Mucosa of stomach (tissue), 1 donor: ENCODE results near the gene EPC1.

Source experiments
- H3K27me3 ChIP-seq: one replicate; pipeline ENCODE4 v1.7.0; 2013; ENCODE audit warnings: mild to moderate bottlenecking, low read length; ENCODE audit not compliant: control insufficient read depth, insufficient read depth
- H3K36me3 ChIP-seq: one replicate; pipeline ENCODE4 v1.7.0; 2013; ENCODE audit warnings: low read length; ENCODE audit not compliant: control insufficient read depth, insufficient read depth
- H3K4me1 ChIP-seq: one replicate; pipeline ENCODE4 v1.7.0; 2013; ENCODE audit warnings: mild to moderate bottlenecking, low read length; ENCODE audit not compliant: control insufficient read depth, insufficient read depth
- H3K4me3 ChIP-seq: one replicate; pipeline ENCODE4 v1.7.0; 2013; ENCODE audit warnings: low read length
- H3K9ac ChIP-seq: one replicate; pipeline ENCODE4 v1.7.0; 2013; ENCODE audit warnings: mild to moderate bottlenecking, low read length, moderate library complexity
- H3K9me3 ChIP-seq: one replicate; pipeline ENCODE4 v1.7.0; 2013; ENCODE audit warnings: mild to moderate bottlenecking, low read length, moderate library complexity; ENCODE audit not compliant: control insufficient read depth
- donor health status: Pancreatic carcinoma.

Gene EPC1

DNA sequence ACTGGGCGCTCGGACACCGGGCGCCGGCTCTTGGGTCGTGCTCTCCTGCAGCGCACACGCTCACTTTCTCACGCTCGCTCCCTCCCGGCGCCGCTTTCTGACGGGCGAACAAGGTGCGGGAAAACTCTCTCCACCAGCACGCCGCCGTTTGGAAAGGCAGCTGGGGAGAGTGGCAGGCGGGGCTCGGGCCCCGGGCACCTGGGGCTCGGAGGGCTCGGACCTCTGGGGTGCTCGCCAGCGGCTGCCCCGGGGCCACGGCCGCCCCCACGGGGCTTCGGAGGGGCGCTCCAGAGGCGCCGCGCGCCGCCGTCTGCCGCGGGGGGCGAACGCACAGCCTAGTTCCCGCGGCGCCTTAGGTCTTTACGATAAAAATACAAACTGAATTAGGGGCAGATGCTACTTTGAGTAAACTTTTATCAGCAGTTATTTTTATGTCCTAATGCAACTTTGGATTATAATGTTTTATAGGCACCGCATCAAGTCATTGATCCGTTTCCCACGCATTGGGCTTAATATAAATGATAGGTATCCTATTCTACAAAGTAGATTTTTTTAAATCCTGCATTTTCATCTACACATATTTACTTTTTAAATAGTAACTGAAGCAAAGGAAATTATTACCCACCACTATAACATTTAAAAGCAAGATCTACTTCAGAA is 535 bp upstream of the EPC1 start:
- Histone ChIP-seq H3K27me3 (no peaks in the 10 kb centered on the region), H3K4me3 (no peak overlapping the region), H3K9me3 (no peaks in the 10 kb centered on the region), H3K4me1 (peaks cover 16% of the 10 kb centered on the region), H3K9ac (peak overlapping the region; percentile 100), H3K36me3 (no peaks in the 10 kb centered on the region)

DNA sequence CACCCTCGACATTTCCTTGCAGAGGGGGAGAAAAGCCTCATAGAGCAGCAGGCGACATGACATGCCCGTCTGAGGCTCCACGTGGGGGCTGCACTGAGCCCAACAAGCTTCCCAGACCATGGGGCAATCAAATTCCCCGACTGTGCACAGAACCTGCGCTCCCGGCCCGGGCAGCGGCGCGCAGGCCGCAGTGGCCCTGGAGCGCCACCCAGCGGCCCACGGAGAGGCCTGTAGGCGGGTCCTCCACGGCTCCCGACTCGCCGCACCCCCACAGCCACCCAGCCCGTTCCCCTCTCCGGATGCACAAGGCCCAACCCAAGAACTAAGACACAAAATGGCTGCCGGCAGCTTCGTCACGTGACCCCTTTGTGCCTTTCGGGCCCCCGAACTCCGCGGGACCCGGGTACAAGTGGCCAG is 816 bp downstream of the EPC1 start:
- Histone ChIP-seq H3K9ac (peak overlapping the region; percentile 100), H3K4me1 (peaks cover 12% of the 10 kb centered on the region), H3K9me3 (no peaks in the 10 kb centered on the region)

DNA sequence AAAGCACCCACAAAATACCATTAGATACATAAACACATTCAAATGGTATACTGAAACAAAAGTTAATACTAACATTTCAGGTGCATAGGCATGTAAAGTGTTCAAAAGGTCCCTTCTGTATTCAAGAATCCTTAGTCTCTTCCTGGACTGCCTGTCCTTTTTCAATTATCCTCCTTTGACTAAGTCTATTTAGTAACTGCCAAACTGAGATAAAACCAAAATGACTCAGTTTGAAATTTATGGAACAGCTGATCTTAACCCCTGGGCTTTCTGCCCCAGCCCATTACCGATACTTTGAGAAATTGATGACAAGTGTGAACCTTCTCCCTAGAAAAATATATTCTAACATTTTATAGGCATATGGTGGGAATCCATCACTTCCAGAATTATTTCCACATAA is 5.4 kb downstream of the EPC1 start:
- peaks cover 18% of the 10 kb centered on the region for H3K4me1 ChIP-seq

More for the DNA sequence above, 816 bp downstream of the EPC1 start:
- H3K4me3 ChIP-seq: peak overlapping the region; percentile 94
- H3K27me3 ChIP-seq: no peaks in the 10 kb centered on the region
- no peaks in the 10 kb centered on the region for H3K36me3 ChIP-seq

DNA sequence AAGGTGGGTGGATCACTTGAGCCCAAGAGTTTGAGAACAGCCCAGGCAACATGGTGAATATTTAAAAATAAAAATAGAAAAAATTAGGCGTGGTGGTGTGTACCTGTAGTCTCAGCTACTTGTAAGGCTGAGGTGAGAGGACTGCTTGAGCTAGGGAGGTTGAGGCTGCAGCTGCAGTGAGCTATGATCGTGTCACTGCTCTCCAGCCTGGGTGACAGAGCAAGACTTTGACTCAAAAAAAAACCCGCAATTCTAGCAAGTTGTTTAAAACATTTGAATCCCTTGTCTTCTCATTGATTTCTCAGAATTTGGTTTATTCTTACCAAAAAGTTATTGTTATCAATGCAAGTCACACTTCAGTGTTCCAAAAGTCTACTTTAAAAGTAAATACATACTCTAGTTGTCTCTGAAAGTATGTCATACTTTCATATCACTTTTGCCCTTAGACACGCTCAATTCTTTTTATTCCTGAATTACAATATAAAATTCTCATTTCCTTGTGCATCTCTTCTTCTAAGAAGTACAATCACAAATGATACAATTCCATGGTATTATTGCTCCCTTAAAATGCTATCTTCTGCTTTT is 6.3 kb downstream of the EPC1 start:
- Histone ChIP-seq H3K36me3 (no peaks in the 10 kb centered on the region), H3K9me3 (no peaks in the 10 kb centered on the region), H3K4me3 (no peak overlapping the region), H3K27me3 (no peaks in the 10 kb centered on the region), H3K9ac (no peak overlapping the region), H3K4me1 (peaks cover 18% of the 10 kb centered on the region)

More for the DNA sequence above, 5.4 kb downstream of the EPC1 start:
- H3K9ac ChIP-seq: no peak overlapping the region
- H3K27me3 ChIP-seq: no peaks in the 10 kb centered on the region
- no peaks in the 10 kb centered on the region for H3K36me3 ChIP-seq
- no peak overlapping the region for H3K4me3 ChIP-seq
- H3K9me3 ChIP-seq: no peaks in the 10 kb centered on the region

DNA sequence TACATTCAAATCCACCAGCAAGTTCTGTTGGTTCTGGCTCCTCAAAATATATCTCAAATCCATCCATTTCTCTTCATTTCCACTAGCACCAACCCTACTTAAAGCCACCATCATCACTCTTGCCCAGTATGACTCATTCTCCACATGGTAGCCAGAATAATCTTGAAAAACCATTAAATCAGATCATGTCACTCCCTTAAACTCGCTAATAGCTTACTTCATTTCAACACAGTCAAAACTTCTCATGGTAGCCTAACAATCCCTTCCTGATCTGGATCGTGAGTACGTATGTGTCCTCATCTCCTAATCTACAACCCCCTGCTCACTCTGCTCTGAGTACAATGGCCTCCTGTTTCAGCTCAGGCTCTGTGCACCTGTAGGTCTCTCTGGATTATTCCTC is 8.7 kb downstream of the EPC1 start:
- H3K27me3 ChIP-seq: no peaks in the 10 kb centered on the region
- no peak overlapping the region for H3K9ac ChIP-seq

DNA sequence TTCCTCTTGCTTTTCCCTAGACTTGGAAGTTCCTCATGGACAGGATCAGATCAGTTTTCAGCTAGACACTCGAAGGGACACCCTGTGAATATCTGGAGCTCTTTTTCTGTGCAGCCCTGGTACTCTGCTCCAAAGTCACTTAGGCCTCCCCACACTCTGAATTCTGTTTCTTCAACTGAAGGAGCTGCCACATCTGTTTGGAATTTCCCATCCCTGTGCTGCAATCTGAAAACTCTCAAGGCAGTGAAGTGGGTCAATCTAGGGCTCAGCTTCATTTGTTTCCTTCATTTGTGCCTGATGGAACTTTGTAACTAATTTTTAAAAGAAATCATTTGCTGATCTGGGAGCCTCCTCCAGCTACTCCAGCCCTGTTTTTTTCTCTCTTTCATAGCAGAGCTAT is 9.6 kb downstream of the EPC1 start:
- no peaks in the 10 kb centered on the region for H3K36me3 ChIP-seq
- H3K9me3 ChIP-seq: no peaks in the 10 kb centered on the region
- H3K27me3 ChIP-seq: no peaks in the 10 kb centered on the region
- no peak overlapping the region for H3K4me3 ChIP-seq
- H3K9ac ChIP-seq: no peak overlapping the region
- peaks cover 23% of the 10 kb centered on the region for H3K4me1 ChIP-seq

More for the DNA sequence above, 8.7 kb downstream of the EPC1 start:
- no peaks in the 10 kb centered on the region for H3K36me3 ChIP-seq
- H3K4me3 ChIP-seq: no peak overlapping the region
- H3K4me1 ChIP-seq: peaks cover 16% of the 10 kb centered on the region
- H3K9me3 ChIP-seq: no peaks in the 10 kb centered on the region

DNA sequence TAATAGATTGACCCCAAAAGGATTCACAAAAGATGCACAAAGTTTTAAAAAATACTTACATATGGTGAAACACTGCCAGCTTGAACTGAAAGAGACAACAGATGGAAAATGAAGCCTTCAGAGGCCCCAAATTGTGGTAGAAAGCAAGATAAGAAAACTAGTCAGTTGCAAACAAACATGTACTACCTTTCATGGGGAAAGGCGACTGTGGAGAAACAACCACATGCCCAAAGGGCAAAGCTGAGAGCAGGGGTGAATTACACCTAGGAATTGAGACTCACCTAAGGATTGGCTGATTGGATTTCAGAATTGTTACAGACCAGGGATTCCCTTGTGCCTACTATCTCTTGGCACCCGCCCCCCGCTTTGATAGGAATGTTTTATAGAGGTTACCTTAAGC is 13.1 kb downstream of the EPC1 start:
- peaks cover 33% of the 10 kb centered on the region for H3K4me1 ChIP-seq
- H3K36me3 ChIP-seq: no peaks in the 10 kb centered on the region
- H3K27me3 ChIP-seq: no peaks in the 10 kb centered on the region
- no peak overlapping the region for H3K4me3 ChIP-seq
- no peaks in the 10 kb centered on the region for H3K9me3 ChIP-seq
- no peak overlapping the region for H3K9ac ChIP-seq

DNA sequence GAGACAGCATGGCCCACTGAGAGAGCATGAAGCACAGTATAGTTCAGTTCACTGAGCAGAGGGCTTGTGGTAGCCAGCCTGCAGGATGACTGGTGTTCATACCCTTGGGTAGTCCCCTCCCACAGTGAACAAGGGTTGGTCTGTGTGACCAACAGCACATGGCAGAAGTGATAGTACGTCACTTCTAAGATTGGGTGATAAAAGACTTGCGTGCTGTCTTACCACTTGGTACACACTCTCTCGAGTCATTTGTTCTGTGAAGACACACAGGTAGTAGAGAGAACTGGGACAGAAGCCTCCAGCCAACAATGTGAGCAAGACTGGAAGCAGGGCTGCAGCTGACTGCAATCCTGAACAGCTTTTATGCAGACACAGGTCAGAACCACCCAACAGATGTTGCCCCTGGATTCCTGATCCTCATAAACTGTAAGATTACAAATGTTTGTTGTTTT is 14.6 kb downstream of the EPC1 start:
- peaks cover 33% of the 10 kb centered on the region for H3K4me1 ChIP-seq
- no peaks in the 10 kb centered on the region for H3K36me3 ChIP-seq
- no peak overlapping the region for H3K9ac ChIP-seq
- no peak overlapping the region for H3K4me3 ChIP-seq
- no peaks in the 10 kb centered on the region for H3K27me3 ChIP-seq
- no peaks in the 10 kb centered on the region for H3K9me3 ChIP-seq

DNA sequence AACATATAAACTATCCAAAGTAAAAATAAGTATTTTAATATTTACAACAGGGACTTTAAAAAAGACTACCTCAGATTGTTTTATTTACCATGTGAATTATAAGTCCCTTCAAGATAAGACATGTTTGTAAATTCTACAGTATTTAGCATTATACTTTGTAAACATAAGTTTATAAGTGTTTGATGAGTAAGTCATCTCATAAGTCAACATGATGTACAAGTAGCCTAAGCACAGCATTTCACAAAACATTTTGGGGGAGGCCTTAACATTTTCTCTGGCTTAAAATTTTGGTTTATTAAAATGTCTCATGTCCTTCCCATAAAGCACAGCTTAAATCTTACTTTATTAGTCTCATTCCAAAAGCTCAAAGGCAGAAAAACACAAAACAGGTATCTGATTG is 15.4 kb downstream of the EPC1 start:
- peaks cover 33% of the 10 kb centered on the region for H3K4me1 ChIP-seq
- H3K9ac ChIP-seq: no peak overlapping the region
- H3K27me3 ChIP-seq: no peaks in the 10 kb centered on the region
- no peaks in the 10 kb centered on the region for H3K9me3 ChIP-seq
- no peaks in the 10 kb centered on the region for H3K36me3 ChIP-seq
- H3K4me3 ChIP-seq: no peak overlapping the region

DNA sequence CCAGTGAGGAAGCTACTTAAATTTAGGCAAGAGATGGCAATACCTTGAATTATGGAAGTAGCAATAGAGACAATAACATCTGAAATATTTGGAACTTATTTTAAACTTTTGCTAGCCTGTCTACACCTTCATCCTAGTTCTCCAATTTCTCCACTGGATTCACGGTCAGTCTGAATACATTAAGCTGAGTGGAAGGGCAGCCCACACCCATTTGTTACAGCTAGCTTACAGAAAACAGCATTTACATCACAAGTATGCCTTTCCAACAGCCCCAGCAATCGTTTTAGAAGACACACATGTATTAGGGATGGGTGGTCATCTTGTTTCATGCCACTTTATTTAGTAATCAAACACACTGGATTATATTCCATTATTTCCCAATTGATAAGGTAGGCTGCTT is 16.7 kb downstream of the EPC1 start:
- no peaks in the 10 kb centered on the region for H3K36me3 ChIP-seq
- no peaks in the 10 kb centered on the region for H3K27me3 ChIP-seq
- no peak overlapping the region for H3K4me3 ChIP-seq
- no peak overlapping the region for H3K9ac ChIP-seq
- H3K9me3 ChIP-seq: no peaks in the 10 kb centered on the region
- H3K4me1 ChIP-seq: peaks cover 33% of the 10 kb centered on the region

DNA sequence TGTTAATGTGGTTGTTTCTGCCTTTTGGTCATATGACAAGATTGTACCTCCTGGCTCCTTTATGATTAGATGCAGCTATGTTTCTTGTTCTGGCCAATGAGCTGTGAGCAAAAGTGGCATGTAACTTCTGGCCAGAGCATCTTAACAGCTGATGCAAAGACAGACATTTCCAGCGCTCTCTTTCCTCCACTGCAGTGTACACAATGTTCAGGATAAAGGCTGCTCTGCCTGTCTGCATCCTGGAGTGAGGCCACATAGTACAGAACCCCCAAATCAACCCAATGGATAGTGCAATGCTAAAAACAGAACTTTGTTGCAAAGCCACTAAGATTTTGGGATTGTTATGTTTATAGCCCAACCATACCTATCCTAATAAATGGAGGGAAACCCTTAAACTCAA is 17.9 kb downstream of the EPC1 start:
- no peaks in the 10 kb centered on the region for H3K9me3 ChIP-seq
- peaks cover 31% of the 10 kb centered on the region for H3K4me1 ChIP-seq
- no peak overlapping the region for H3K9ac ChIP-seq

DNA sequence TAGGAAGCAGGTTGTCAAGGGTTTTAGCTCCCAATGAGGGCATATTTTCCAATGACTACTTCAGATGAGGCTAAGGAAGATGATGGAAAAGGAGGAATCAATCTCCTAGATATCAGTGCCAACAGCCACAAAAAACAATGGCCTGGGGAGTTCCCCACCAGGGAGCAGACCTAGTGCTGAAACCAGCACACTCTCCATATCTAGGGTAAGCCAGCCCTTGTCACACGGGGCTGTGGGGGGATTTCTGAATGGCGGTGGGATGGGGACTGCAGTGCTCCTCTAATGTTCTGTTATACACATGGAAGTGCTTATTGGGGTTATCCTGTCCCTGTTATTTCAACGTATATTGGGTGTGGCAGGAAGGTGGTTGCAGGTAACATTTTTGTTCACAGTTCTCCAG is 18.5 kb downstream of the EPC1 start:
- Histone ChIP-seq H3K9ac (no peak overlapping the region), H3K4me3 (no peak overlapping the region), H3K27me3 (no peaks in the 10 kb centered on the region), H3K4me1 (peaks cover 26% of the 10 kb centered on the region), H3K36me3 (no peaks in the 10 kb centered on the region), H3K9me3 (no peaks in the 10 kb centered on the region)

More for the DNA sequence above, 17.9 kb downstream of the EPC1 start:
- Histone ChIP-seq H3K36me3 (no peaks in the 10 kb centered on the region), H3K4me3 (no peak overlapping the region), H3K27me3 (no peaks in the 10 kb centered on the region)
